Activated CD4-positive, alpha-beta T cell treated with anti-CD3 and anti-CD28 coated beads for 36 hours (primary cell): ENCODE measurements around the gene MS4A3. TPM values are rescaled to one million over a fixed set of nuclear protein-coding genes. Genes with fewer than 3 reads are reported as not detected.

Experiments
- total RNA-seq, 2 experiments: library from RNA; stranded (reverse); gene quantifications; one replicate each; pipeline ENCODE4 v1.2.3, GENCODE V29; 2021

The MS4A3 gene
- total RNA-seq, 2 experiments from 2014 or later, result not detected

Other genes starting within 250 kb of the MS4A3 start
- 10 to 100 TPM; 77.9 to 82.6 TPM for gene MRPL16, start 245.9 kb upstream of the MS4A3 start, total RNA-seq
- gene CBLIF, start 211.2 kb upstream of the MS4A3 start, total RNA-seq, result not detected
- gene TCN1, start 190.2 kb upstream of the MS4A3 start, total RNA-seq, result not detected
- gene OOSP3, start 177.9 kb upstream of the MS4A3 start, total RNA-seq, result not detected
- gene OOSP1, start 118.2 kb upstream of the MS4A3 start, total RNA-seq, result not detected
- gene OOSP4A, start 92.6 kb upstream of the MS4A3 start, total RNA-seq, result not detected
- gene OOSP4B, start 39.5 kb upstream of the MS4A3 start, total RNA-seq, result not detected
- not detected for gene OOSP2, start 16.3 kb upstream of the MS4A3 start, total RNA-seq
- not detected for gene MS4A2, start 32.0 kb downstream of the MS4A3 start, total RNA-seq
- gene MS4A6A, start 126.4 kb downstream of the MS4A3 start, total RNA-seq, result not detected
- gene MS4A4E, start 186.5 kb downstream of the MS4A3 start, total RNA-seq, result not detected
- not detected for gene MS4A4A, start 224.0 kb downstream of the MS4A3 start, total RNA-seq